ENCODE measurements around the gene EPB41L5.

EPB41L5 gene

DNA sequence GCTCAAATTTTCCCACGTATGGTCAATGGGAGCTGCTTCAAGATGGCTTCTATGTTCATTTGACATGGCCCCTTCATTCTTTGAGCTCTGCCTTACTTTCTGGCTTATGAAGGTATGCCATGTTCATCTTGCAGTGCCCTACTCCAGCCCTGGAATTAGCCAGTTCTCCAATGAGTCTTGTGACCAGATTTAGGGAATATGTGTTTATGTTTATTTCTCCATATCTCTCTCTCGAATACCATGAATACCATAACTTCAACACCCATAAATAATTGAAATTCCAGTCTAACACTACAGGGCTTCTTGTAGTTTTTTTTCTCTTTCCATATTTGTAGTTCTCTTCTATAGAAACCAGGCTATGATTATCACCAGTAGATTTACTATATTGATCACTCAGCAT lies 39.7 kb downstream of the EPB41L5 start:
- H3K4me3 ChIP-seq (IDR thresholded peaks at IDR 0.05; ENCODE audit: insufficient read depth, low read depth, low read length), result no peak overlapping the region
- H3K4me2 ChIP-seq, result no peak overlapping the region
- H3K27me3 ChIP-seq (ENCODE audit: insufficient read depth, low read depth), result no peaks in the 10 kb centered on the region
- no peak overlapping the region for H3K9ac ChIP-seq
- H2AFZ ChIP-seq (ENCODE audit: low read depth), result no peak overlapping the region
- H3K79me2 ChIP-seq (ENCODE audit: insufficient read depth, low read depth), result no peaks in the 10 kb centered on the region
- no peaks in the 10 kb centered on the region for H3K36me3 ChIP-seq (ENCODE audit: insufficient read depth)
- H3K4me1 ChIP-seq (ENCODE audit: low read depth, poor library complexity, severe bottlenecking), result no peaks in the 10 kb centered on the region
- no peaks in the 10 kb centered on the region for H4K20me1 ChIP-seq (ENCODE audit: insufficient read depth)
- H3K27ac ChIP-seq, result no peak overlapping the region
- TF ChIP-seq, protein P1, sequence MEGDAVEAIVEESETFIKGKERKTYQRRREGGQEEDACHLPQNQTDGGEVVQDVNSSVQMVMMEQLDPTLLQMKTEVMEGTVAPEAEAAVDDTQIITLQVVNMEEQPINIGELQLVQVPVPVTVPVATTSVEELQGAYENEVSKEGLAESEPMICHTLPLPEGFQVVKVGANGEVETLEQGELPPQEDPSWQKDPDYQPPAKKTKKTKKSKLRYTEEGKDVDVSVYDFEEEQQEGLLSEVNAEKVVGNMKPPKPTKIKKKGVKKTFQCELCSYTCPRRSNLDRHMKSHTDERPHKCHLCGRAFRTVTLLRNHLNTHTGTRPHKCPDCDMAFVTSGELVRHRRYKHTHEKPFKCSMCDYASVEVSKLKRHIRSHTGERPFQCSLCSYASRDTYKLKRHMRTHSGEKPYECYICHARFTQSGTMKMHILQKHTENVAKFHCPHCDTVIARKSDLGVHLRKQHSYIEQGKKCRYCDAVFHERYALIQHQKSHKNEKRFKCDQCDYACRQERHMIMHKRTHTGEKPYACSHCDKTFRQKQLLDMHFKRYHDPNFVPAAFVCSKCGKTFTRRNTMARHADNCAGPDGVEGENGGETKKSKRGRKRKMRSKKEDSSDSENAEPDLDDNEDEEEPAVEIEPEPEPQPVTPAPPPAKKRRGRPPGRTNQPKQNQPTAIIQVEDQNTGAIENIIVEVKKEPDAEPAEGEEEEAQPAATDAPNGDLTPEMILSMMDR (conservative IDR thresholded peaks at IDR 0.05; ENCODE audit: low read depth, low read length), result no peak

DNA sequence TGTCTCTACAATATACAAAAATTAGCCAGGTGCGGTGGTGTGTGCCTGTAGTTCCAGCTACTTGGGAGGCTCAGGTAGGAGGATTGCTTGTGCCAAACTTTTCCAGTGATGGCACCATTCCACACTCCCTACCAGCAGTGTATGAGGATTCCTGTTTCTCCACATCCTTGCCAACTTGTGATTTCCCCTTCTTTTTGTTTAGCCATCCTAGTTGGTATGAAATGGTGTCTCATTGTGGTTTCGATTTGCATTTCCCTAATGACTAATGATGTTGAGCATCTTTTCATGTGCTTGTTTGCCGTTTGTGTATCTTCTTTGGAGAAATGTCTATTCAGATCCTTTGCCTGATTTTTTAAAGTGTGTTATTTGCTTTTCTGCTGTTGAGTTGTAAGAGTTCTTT lies 41.0 kb downstream of the EPB41L5 start:
- H3K27me3 ChIP-seq (ENCODE audit: insufficient read depth, low read depth), result no peaks in the 10 kb centered on the region
- H3K4me1 ChIP-seq (ENCODE audit: low read depth, poor library complexity, severe bottlenecking), result no peaks in the 10 kb centered on the region
- H3K9ac ChIP-seq, result no peak overlapping the region
- TF ChIP-seq, protein P1 (conservative IDR thresholded peaks at IDR 0.05; ENCODE audit: low read depth, low read length), result no peak
- no peak overlapping the region for H3K4me3 ChIP-seq (IDR thresholded peaks at IDR 0.05; ENCODE audit: insufficient read depth, low read depth, low read length)
- H3K4me2 ChIP-seq, result no peak overlapping the region
- H4K20me1 ChIP-seq (ENCODE audit: insufficient read depth), result no peaks in the 10 kb centered on the region
- H2AFZ ChIP-seq (ENCODE audit: low read depth), result no peak overlapping the region
- no peak overlapping the region for H3K27ac ChIP-seq
- no peaks in the 10 kb centered on the region for H3K79me2 ChIP-seq (ENCODE audit: insufficient read depth, low read depth)
- no peaks in the 10 kb centered on the region for H3K36me3 ChIP-seq (ENCODE audit: insufficient read depth)

DNA sequence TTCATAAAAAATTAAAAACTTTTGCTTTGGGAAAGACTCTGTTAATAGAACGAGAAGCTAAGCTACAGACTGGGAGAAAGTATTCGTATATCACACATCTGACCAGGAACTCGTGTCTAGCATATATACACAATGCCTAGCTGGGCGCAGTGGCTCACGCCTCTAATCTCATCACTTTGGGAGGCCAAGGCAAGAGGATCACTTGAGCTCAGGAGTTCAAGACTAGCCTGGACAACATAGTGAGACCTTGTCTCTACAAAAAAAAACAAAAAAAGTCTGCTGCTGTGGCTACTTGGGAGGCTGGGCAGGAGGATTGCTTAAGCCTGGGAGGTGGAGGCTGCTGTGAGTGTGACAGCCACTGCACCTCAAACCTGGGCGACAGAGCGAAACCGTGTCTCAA lies 46.6 kb downstream of the EPB41L5 start:
- H3K4me3 ChIP-seq (IDR thresholded peaks at IDR 0.05; ENCODE audit: insufficient read depth, low read depth, low read length), result no peak overlapping the region
- no peak overlapping the region for H3K27ac ChIP-seq
- no peaks in the 10 kb centered on the region for H4K20me1 ChIP-seq (ENCODE audit: insufficient read depth)
- no peaks in the 10 kb centered on the region for H3K27me3 ChIP-seq (ENCODE audit: insufficient read depth, low read depth)
- H3K4me1 ChIP-seq (ENCODE audit: low read depth, poor library complexity, severe bottlenecking), result no peaks in the 10 kb centered on the region
- TF ChIP-seq, protein P1 (conservative IDR thresholded peaks at IDR 0.05; ENCODE audit: low read depth, low read length), result no peak
- no peaks in the 10 kb centered on the region for H3K79me2 ChIP-seq (ENCODE audit: insufficient read depth, low read depth)
- no peak overlapping the region for H2AFZ ChIP-seq (ENCODE audit: low read depth)
- no peaks in the 10 kb centered on the region for H3K36me3 ChIP-seq (ENCODE audit: insufficient read depth)
- no peak overlapping the region for H3K9ac ChIP-seq
- no peak overlapping the region for H3K4me2 ChIP-seq

DNA sequence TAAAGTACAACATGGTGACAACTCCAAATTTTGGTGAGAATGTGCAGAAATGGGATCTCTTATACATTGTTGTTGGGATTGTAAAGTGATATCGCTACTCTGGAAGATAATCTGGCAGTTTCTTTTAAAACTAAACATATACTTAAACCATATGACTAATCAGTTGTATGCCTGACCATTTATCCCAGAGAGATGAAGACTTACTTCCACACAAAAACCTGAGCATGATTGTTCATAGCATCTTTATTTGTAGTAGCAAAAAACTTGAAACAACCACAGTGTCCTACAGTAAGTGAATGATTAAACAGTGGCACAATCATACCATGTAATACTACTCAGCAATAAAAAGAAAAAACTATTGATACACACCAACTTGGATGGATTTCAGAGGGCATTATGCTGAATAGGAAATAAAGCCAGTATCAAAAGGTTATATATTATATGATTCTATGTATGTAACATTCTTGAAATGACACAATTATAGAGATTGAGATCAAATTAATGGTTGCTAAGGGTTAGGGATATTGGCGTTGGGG lies 47.3 kb downstream of the EPB41L5 start:
- no peaks in the 10 kb centered on the region for H3K27me3 ChIP-seq (ENCODE audit: insufficient read depth, low read depth)
- H3K36me3 ChIP-seq (ENCODE audit: insufficient read depth), result no peaks in the 10 kb centered on the region
- no peak overlapping the region for H2AFZ ChIP-seq (ENCODE audit: low read depth)
- H3K4me1 ChIP-seq (ENCODE audit: low read depth, poor library complexity, severe bottlenecking), result no peaks in the 10 kb centered on the region
- H3K9ac ChIP-seq, result no peak overlapping the region
- TF ChIP-seq, protein P1 (conservative IDR thresholded peaks at IDR 0.05; ENCODE audit: low read depth, low read length), result no peak
- H3K27ac ChIP-seq, result no peak overlapping the region
- no peaks in the 10 kb centered on the region for H4K20me1 ChIP-seq (ENCODE audit: insufficient read depth)
- no peak overlapping the region for H3K4me2 ChIP-seq
- no peaks in the 10 kb centered on the region for H3K79me2 ChIP-seq (ENCODE audit: insufficient read depth, low read depth)
- no peak overlapping the region for H3K4me3 ChIP-seq (IDR thresholded peaks at IDR 0.05; ENCODE audit: insufficient read depth, low read depth, low read length)
